GM12878 (cell line): ENCODE results near the gene PPP4R3B. TPM values are rescaled to one million over a fixed set of nuclear protein-coding genes. Genes with fewer than 3 reads are reported as not detected.

Source experiments
- ATAC-seq: fragments of 200-7000 bp; cut with Tn5 transposase; 3 replicates; pipeline ENCODE4 v1.9.1; 2020; ENCODE audit warnings: mild to moderate bottlenecking, moderate library complexity
- BruUV-seq: library from RNA; stranded (reverse); fragments of 400-500 nt; replicated peaks from 2 replicates; lab custom pipeline; 2021; lab: Mats Ljungman, UMichigan
- CTCF ChIA-PET: fragments of 300-600 bp; sonication (Branson Sonifier 250); formaldehyde crosslinking; extraction: SDS; loops from one replicate; lab custom pipeline; 2021; ENCODE audit warnings: inconsistent platforms; lab: Yijun Ruan, JAX
- POLR2A ChIA-PET: fragments of 350-600 bp; formaldehyde crosslinking; extraction: SDS; loops from one replicate; lab custom pipeline; 2021; ENCODE audit warnings: inconsistent platforms; lab: Charles Lee
- RAD21 ChIA-PET: fragments of 300-600 bp; sonication (Branson Sonifier 250); formaldehyde crosslinking; loops from one replicate; lab custom pipeline; 2023; ENCODE audit warnings: antibody characterized with exemption; ENCODE audit not compliant: unreplicated experiment; lab: Charles Lee
- SMC1A ChIA-PET: fragments of 300-600 bp; sonication (Branson Sonifier 250); formaldehyde crosslinking; loops from one replicate; lab custom pipeline; 2023; ENCODE audit not compliant: unreplicated experiment, uncharacterized antibody; lab: Charles Lee
- DNase-seq: peaks from one replicate; pipeline ENCODE4 v3.0.0-alpha.2; 2011; ENCODE audit warnings: low read depth, low spot score
- FAIRE-seq: peaks from 3 replicates; lab custom pipeline; 2011; peaks lifted over from hg19 to GRCh38; lab: Jason Lieb, UNC
- H2AFZ ChIP-seq: 2 replicates; pipeline ENCODE4 v1.6.0; 2011; ENCODE audit warnings: low read depth, low read length, control low read depth; ENCODE audit not compliant: control insufficient read depth
- H3K27ac ChIP-seq: 2 replicates; pipeline ENCODE4 v1.5.1; 2011; ENCODE audit warnings: control low read depth; ENCODE audit not compliant: control insufficient read depth, insufficient read depth
- H3K27me3 ChIP-seq, 2 experiments: replicated peaks in 1 of 2; 2 replicates each; pipeline versions ENCODE4 v1.6.0 to v1.6.1; 2011; ENCODE audit warnings: low read length in 1 of 2; ENCODE audit not compliant: control insufficient read depth in 2 of 2, insufficient read depth in 2 of 2
- H3K36me3 ChIP-seq, 2 experiments: 2 replicates each; pipeline ENCODE4 v1.5.1; 2011; ENCODE audit warnings: low read length in 1 of 2; ENCODE audit not compliant: control insufficient read depth in 2 of 2, insufficient read depth in 2 of 2
- H3K4me1 ChIP-seq: 2 replicates; pipeline ENCODE4 v1.6.1; 2011; ENCODE audit warnings: mild to moderate bottlenecking, low read length, moderate library complexity, mixed read lengths; ENCODE audit not compliant: control insufficient read depth, insufficient read depth
- H3K4me2 ChIP-seq: 2 replicates; pipeline ENCODE4 v1.6.0; 2011; ENCODE audit warnings: control low read depth; ENCODE audit not compliant: control insufficient read depth, insufficient read depth
- H3K4me3 ChIP-seq: fragments of 200-600 bp; sonication (generic); 2 replicates; pipeline ENCODE4 v1.5.1; 2016
- H3K79me2 ChIP-seq: 2 replicates; pipeline ENCODE4 v1.6.0; 2011; ENCODE audit warnings: low read length; ENCODE audit not compliant: control insufficient read depth, insufficient read depth
- H3K9ac ChIP-seq: 2 replicates; pipeline ENCODE4 v1.8.0; 2011; ENCODE audit warnings: low read length, control low read depth, mixed read lengths; ENCODE audit not compliant: control insufficient read depth, insufficient read depth
- H3K9me3 ChIP-seq: replicated peaks from 3 replicates; pipeline ENCODE4 v1.5.1; 2011; ENCODE audit warnings: mild to moderate bottlenecking, low read length; ENCODE audit not compliant: control insufficient read depth, insufficient read depth
- H4K20me1 ChIP-seq: 2 replicates; pipeline ENCODE4 v1.6.0; 2011; ENCODE audit not compliant: control insufficient read depth, insufficient read depth
- BMI1 ChIP-seq: fragments of 450-650 bp; IDR thresholded peaks from 2 replicates; pipeline ENCODE4 v1.6.1; 2016; ENCODE audit warnings: mild to moderate bottlenecking, moderate library complexity, borderline replicate concordance
- CHD2 ChIP-seq: IDR thresholded peaks from 2 replicates; pipeline ENCODE4 v1.6.1; 2011; ENCODE audit warnings: low read depth, low read length, improper control_type of control experiment, borderline replicate concordance
- EP300 ChIP-seq, 2 experiments: fragments of 150-350 bp in 1 of 2; IDR thresholded peaks; 2 replicates each; pipeline ENCODE4 v1.6.1; 2011 to 2012; ENCODE audit warnings: low read depth in 2 of 2, low read length in 2 of 2, borderline replicate concordance in 1 of 2, improper control_type of control experiment in 1 of 2, inconsistent platforms in 1 of 2; ENCODE audit not compliant: control insufficient read depth in 1 of 2
- EZH2 ChIP-seq: IDR thresholded peaks from 2 replicates; pipeline ENCODE4 v1.6.1; 2012; ENCODE audit warnings: low read depth, mild to moderate bottlenecking, control low read depth, inconsistent platforms, low read length, borderline replicate concordance; ENCODE audit not compliant: control insufficient read depth
- FOS ChIP-seq: IDR thresholded peaks from 3 replicates; pipeline ENCODE4 v1.6.1; 2011; ENCODE audit warnings: borderline replicate concordance; ENCODE audit not compliant: insufficient read length; ENCODE audit errors: extremely low read depth
- JUNB ChIP-seq: IDR thresholded peaks from 2 replicates; pipeline ENCODE4 v1.6.1; 2016; ENCODE audit warnings: antibody characterized with exemption, mild to moderate bottlenecking
- PAX5 ChIP-seq: IDR thresholded peaks from 2 replicates; pipeline ENCODE4 v1.6.1; 2011; ENCODE audit warnings: low read depth, low read length, borderline replicate concordance
- RCOR1 ChIP-seq: conservative IDR thresholded peaks from 2 replicates; pipeline ENCODE4 v1.6.1; 2012; ENCODE audit warnings: low read depth, low read length, improper control_type of control experiment
- SP1 ChIP-seq: IDR thresholded peaks from one replicate; pipeline ENCODE4 v1.6.1; 2011; ENCODE audit warnings: low read depth, low read length
- SUZ12 ChIP-seq: fragments of 200-600 bp; sonication (generic); IDR thresholded peaks from one replicate; pipeline ENCODE4 v1.6.1; 2018; ENCODE audit warnings: antibody characterized with exemption, mild to moderate bottlenecking; ENCODE audit not compliant: unreplicated experiment
- WRNIP1 ChIP-seq: IDR thresholded peaks from 2 replicates; pipeline ENCODE4 v1.6.1; 2011; ENCODE audit warnings: low read depth, low read length, improper control_type of control experiment, borderline replicate concordance
- ZNF384 ChIP-seq: IDR thresholded peaks from 2 replicates; pipeline ENCODE4 v1.6.1; 2012; ENCODE audit warnings: low read depth, mild to moderate bottlenecking, low read length, improper control_type of control experiment, borderline replicate concordance
- WGBS: methylation state at CpG from one replicate; pipeline ENCODE4 v1.1.6; 2016; ENCODE audit warnings: low lambda C conversion rate; ENCODE audit not compliant: insufficient replicate concordance, insufficient coverage; ENCODE audit errors: missing lambda C conversion rate; 5-methylcytosine and 5-hydroxymethylcytosine counted together
- in situ Hi-C: fragments of 300-500 bp; cut with MboI; formaldehyde crosslinking; loops from 9 replicates; pipeline ENCODE4 v1.14.3; 2018; ENCODE audit warnings: mixed read lengths
- intact Hi-C: fragments of 100-400 bp; cut with micrococcal nuclease; formaldehyde crosslinking; loops from one replicate; pipeline ENCODE4 v1.14.2; 2022; ENCODE audit not compliant: unreplicated experiment
- polyA plus RNA-seq, 11 experiments: library from polyadenylated mRNA; depleted of rRNA in 4 of 11; unstranded in 6 of 11; stranded (reverse) in 5 of 11; fragments of >200 nt; fragmentation: Nextera tagmentation in 4 of 11; fragmentation: Illumina TruSeq in 1 of 11; extraction: Ambion mirVana in 4 of 11; extraction: Trizol in 1 of 11; gene quantifications; 1 replicate in 1 of 11; 2 replicates in 10 of 11; pipeline versions ENCODE4 v1.2.1 to v1.2.3, GENCODE V29; 2011 to 2016; ENCODE audit warnings: inconsistent platforms in 2 of 11, missing spikeins in 2 of 11, low read depth in 1 of 11
- total RNA-seq, 4 experiments: library from RNA; depleted of rRNA in 3 of 4; stranded (reverse); fragments of >200 nt in 3 of 4; fragmentation: Illumina TruSeq in 1 of 4; extraction: Trizol in 1 of 4; gene quantifications; 2 replicates each; pipeline versions ENCODE4 v1.2.1 to v1.2.3, GENCODE V29; 2013 to 2021
- TF ChIP-seq, protein P1 (sequence below): fragments of 450-650 bp; IDR thresholded peaks from 2 replicates; pipeline ENCODE4 v1.6.1; 2016; ENCODE audit warnings: mild to moderate bottlenecking, moderate library complexity, borderline replicate concordance
- TF ChIP-seq, protein P2 (sequence below): fragments of 450-650 bp; IDR thresholded peaks from 2 replicates; pipeline ENCODE4 v1.6.1; 2018; ENCODE audit warnings: mild to moderate bottlenecking, low read depth, moderate library complexity; ENCODE audit not compliant: partially characterized antibody
- TF ChIP-seq, protein P3 (sequence below), 3 experiments: IDR thresholded peaks in 2 of 3; conservative IDR thresholded peaks in 1 of 3; 2 replicates each; pipeline ENCODE4 v1.5.1; 2011; ENCODE audit warnings: low read depth in 3 of 3, low read length in 3 of 3, mild to moderate bottlenecking in 3 of 3, control low read depth in 2 of 3, moderate library complexity in 2 of 3, inconsistent platforms in 1 of 3, mixed read lengths in 1 of 3; ENCODE audit not compliant: control insufficient read depth in 2 of 3, insufficient read depth in 1 of 3; ENCODE audit errors: extremely low read depth in 1 of 3

Gene PPP4R3B
- total and polyA plus RNA-seq, 10 of the 15 experiments (the other 5 are each of a cell fraction or from before 2014, with no cell fraction given), result 10.9 to 70.1 (median 49.2) TPM

DNA sequence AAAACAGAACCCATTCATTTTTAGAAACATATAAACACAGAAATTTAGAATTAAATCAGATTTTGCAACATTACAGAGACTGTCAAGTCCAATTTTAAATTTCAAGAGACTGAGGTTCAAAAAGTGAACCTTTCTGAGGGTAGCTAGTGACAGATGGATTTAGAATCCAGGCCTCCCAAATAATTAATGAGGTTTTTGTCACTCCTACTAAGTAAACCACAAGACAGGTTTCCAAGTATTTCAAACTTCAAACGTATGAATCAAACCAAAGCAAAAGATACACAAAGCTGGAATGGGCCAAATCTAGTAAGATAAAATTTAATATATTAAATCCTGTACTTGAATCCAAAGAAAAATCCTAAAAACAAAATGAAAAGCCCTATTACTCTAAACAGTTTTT lies 25.3 kb downstream of the PPP4R3B start:
- RAD21 ChIA-PET, result no interaction called here
- CTCF ChIA-PET, result interaction anchor here (0.6 to 1.5 kb wide), 3 partner anchors 11 to 71 kb away, joined by 4 to 6 read pairs (median 4); no protein-coding TSS in a partner anchor
- DNase-seq, result no peak
- SMC1A ChIA-PET, result interaction anchor here (0.7 to 1.7 kb wide), 4 partner anchors 9 to 35 kb away, joined by 3 to 4 read pairs (median 4); no protein-coding TSS in a partner anchor
- Histone ChIP-seq H3K9me3 (no peaks in the 10 kb centered on the region), H3K79me2 (peaks cover 11% of the 10 kb centered on the region), H3K4me1 (no peaks in the 10 kb centered on the region), H3K27ac (no peak overlapping the region), H4K20me1 (no peaks in the 10 kb centered on the region), H3K27me3 (no peaks in the 10 kb centered on the region), H3K9ac (no peak overlapping the region), H3K36me3 (peaks cover 0 to 15% of the 10 kb centered on the region in 2 experiments; a peak in 2 of 4 replicates), H3K4me2 (no peak overlapping the region), H3K4me3 (no peak overlapping the region), H2AFZ (no peak overlapping the region)
- ATAC-seq, result no peak
- WGBS, result 83% methylated on average over 1 of the region's 1 CpG
- intact Hi-C loops (no loop called here), in situ Hi-C loops (no loop called here)
- no peak for FAIRE-seq
- POLR2A ChIA-PET, result interaction anchor here (1.6 kb wide), 1 partner anchor 26 kb away, joined by 4 read pairs; the partner anchor contains the start of gene PPP4R3B
- BruUV-seq, result no TSS peak
- TF ChIP-seq, protein P1, sequence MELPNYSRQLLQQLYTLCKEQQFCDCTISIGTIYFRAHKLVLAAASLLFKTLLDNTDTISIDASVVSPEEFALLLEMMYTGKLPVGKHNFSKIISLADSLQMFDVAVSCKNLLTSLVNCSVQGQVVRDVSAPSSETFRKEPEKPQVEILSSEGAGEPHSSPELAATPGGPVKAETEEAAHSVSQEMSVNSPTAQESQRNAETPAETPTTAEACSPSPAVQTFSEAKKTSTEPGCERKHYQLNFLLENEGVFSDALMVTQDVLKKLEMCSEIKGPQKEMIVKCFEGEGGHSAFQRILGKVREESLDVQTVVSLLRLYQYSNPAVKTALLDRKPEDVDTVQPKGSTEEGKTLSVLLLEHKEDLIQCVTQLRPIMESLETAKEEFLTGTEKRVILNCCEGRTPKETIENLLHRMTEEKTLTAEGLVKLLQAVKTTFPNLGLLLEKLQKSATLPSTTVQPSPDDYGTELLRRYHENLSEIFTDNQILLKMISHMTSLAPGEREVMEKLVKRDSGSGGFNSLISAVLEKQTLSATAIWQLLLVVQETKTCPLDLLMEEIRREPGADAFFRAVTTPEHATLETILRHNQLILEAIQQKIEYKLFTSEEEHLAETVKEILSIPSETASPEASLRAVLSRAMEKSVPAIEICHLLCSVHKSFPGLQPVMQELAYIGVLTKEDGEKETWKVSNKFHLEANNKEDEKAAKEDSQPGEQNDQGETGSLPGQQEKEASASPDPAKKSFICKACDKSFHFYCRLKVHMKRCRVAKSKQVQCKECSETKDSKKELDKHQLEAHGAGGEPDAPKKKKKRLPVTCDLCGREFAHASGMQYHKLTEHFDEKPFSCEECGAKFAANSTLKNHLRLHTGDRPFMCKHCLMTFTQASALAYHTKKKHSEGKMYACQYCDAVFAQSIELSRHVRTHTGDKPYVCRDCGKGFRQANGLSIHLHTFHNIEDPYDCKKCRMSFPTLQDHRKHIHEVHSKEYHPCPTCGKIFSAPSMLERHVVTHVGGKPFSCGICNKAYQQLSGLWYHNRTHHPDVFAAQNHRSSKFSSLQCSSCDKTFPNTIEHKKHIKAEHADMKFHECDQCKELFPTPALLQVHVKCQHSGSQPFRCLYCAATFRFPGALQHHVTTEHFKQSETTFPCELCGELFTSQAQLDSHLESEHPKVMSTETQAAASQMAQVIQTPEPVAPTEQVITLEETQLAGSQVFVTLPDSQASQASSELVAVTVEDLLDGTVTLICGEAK, result no peak
- TF ChIP-seq BMI1 (no peak), EP300 (IDR thresholded peaks at IDR 0.05; ENCODE audit: borderline replicate concordance in 1 of 2, control insufficient read depth in 1 of 2, low read depth in 2 of 2, low read length in 2 of 2) (no peak), FOS (no peak), PAX5 (no peak), RCOR1 (no peak), SUZ12 (no peak), SP1 (no peak), JUNB (no peak), EZH2 (no peak), ZNF384 (no peak), WRNIP1 (no peak), CHD2 (no peak)
- TF ChIP-seq, protein P2, sequence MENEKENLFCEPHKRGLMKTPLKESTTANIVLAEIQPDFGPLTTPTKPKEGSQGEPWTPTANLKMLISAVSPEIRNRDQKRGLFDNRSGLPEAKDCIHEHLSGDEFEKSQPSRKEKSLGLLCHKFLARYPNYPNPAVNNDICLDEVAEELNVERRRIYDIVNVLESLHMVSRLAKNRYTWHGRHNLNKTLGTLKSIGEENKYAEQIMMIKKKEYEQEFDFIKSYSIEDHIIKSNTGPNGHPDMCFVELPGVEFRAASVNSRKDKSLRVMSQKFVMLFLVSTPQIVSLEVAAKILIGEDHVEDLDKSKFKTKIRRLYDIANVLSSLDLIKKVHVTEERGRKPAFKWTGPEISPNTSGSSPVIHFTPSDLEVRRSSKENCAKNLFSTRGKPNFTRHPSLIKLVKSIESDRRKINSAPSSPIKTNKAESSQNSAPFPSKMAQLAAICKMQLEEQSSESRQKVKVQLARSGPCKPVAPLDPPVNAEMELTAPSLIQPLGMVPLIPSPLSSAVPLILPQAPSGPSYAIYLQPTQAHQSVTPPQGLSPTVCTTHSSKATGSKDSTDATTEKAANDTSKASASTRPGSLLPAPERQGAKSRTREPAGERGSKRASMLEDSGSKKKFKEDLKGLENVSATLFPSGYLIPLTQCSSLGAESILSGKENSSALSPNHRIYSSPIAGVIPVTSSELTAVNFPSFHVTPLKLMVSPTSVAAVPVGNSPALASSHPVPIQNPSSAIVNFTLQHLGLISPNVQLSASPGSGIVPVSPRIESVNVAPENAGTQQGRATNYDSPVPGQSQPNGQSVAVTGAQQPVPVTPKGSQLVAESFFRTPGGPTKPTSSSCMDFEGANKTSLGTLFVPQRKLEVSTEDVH, result no peak
- TF ChIP-seq, protein P3, sequence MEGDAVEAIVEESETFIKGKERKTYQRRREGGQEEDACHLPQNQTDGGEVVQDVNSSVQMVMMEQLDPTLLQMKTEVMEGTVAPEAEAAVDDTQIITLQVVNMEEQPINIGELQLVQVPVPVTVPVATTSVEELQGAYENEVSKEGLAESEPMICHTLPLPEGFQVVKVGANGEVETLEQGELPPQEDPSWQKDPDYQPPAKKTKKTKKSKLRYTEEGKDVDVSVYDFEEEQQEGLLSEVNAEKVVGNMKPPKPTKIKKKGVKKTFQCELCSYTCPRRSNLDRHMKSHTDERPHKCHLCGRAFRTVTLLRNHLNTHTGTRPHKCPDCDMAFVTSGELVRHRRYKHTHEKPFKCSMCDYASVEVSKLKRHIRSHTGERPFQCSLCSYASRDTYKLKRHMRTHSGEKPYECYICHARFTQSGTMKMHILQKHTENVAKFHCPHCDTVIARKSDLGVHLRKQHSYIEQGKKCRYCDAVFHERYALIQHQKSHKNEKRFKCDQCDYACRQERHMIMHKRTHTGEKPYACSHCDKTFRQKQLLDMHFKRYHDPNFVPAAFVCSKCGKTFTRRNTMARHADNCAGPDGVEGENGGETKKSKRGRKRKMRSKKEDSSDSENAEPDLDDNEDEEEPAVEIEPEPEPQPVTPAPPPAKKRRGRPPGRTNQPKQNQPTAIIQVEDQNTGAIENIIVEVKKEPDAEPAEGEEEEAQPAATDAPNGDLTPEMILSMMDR (IDR thresholded peaks at IDR 0.05 in 2 of 3, conservative IDR thresholded peaks at IDR 0.05 in 1 of 3; ENCODE audit: control insufficient read depth in 2 of 3, extremely low read depth in 1 of 3, insufficient read depth in 1 of 3, low read depth in 3 of 3, low read length in 3 of 3), result no peak
